ENCODE measurements around the gene PCTP.

The PCTP gene

GRCh38 chr17:55776271-55776670, 25.4 kb downstream of the PCTP start:
- TF ChIP-seq GATA2 (IDR thresholded peaks at IDR 0.05; ENCODE audit: low read depth, low read length) (no peak), GATA3 (IDR thresholded peaks at IDR 0.05; ENCODE audit: low read depth, low read length) (no peak)

- TF ChIP-seq GATA2 (IDR thresholded peaks at IDR 0.05; ENCODE audit: low read depth, low read length) (no peak), GATA3 (IDR thresholded peaks at IDR 0.05; ENCODE audit: low read depth, low read length) (no peak)
Observed at GRCh38 chr17:55777471-55777971, 26.7 kb downstream of the PCTP start.

- TF ChIP-seq GATA3 (IDR thresholded peaks at IDR 0.05; ENCODE audit: low read depth, low read length): no peak
- no peak for TF ChIP-seq GATA2 (IDR thresholded peaks at IDR 0.05; ENCODE audit: low read depth, low read length)
Observed at GRCh38 chr17:55778389-55779118, 27.7 kb downstream of the PCTP start.

- TF ChIP-seq GATA3 (IDR thresholded peaks at IDR 0.05; ENCODE audit: low read depth, low read length) (no peak), GATA2 (IDR thresholded peaks at IDR 0.05; ENCODE audit: low read depth, low read length) (no peak)
Observed at GRCh38 chr17:55783684-55784245, 32.9 kb downstream of the PCTP start.

- TF ChIP-seq GATA3 (IDR thresholded peaks at IDR 0.05; ENCODE audit: low read depth, low read length) (no peak), GATA2 (IDR thresholded peaks at IDR 0.05; ENCODE audit: low read depth, low read length) (no peak)
Observed at GRCh38 chr17:55784666-55785065, 33.8 kb downstream of the PCTP start.

- TF ChIP-seq GATA2 (IDR thresholded peaks at IDR 0.05; ENCODE audit: low read depth, low read length): no peak
- TF ChIP-seq GATA3 (IDR thresholded peaks at IDR 0.05; ENCODE audit: low read depth, low read length): no peak
Observed at GRCh38 chr17:55785181-55785580, 34.3 kb downstream of the PCTP start.

GRCh38 chr17:55793272-55793671, 42.4 kb downstream of the PCTP start:
- no peak for TF ChIP-seq GATA3 (IDR thresholded peaks at IDR 0.05; ENCODE audit: low read depth, low read length)
- TF ChIP-seq GATA2 (IDR thresholded peaks at IDR 0.05; ENCODE audit: low read depth, low read length): no peak

- TF ChIP-seq GATA3 (IDR thresholded peaks at IDR 0.05; ENCODE audit: low read depth, low read length): no peak
- no peak for TF ChIP-seq GATA2 (IDR thresholded peaks at IDR 0.05; ENCODE audit: low read depth, low read length)
Observed at GRCh38 chr17:55794725-55795482, 44.1 kb downstream of the PCTP start.

GRCh38 chr17:55806745-55807495, 56.1 kb downstream of the PCTP start:
- TF ChIP-seq GATA3 (IDR thresholded peaks at IDR 0.05; ENCODE audit: low read depth, low read length): no peak
- no peak for TF ChIP-seq GATA2 (IDR thresholded peaks at IDR 0.05; ENCODE audit: low read depth, low read length)

GRCh38 chr17:55811536-55811935, 60.7 kb downstream of the PCTP start:
- TF ChIP-seq GATA3 (IDR thresholded peaks at IDR 0.05; ENCODE audit: low read depth, low read length) (no peak), GATA2 (IDR thresholded peaks at IDR 0.05; ENCODE audit: low read depth, low read length) (no peak)

- TF ChIP-seq GATA3 (IDR thresholded peaks at IDR 0.05; ENCODE audit: low read depth, low read length) (no peak), GATA2 (IDR thresholded peaks at IDR 0.05; ENCODE audit: low read depth, low read length) (no peak)
Observed at GRCh38 chr17:55812323-55812722, 61.5 kb downstream of the PCTP start.

GRCh38 chr17:55813944-55814343, 63.1 kb downstream of the PCTP start:
- TF ChIP-seq GATA3 (IDR thresholded peaks at IDR 0.05; ENCODE audit: low read depth, low read length) (no peak), GATA2 (IDR thresholded peaks at IDR 0.05; ENCODE audit: low read depth, low read length) (no peak)

- TF ChIP-seq GATA2 (IDR thresholded peaks at IDR 0.05; ENCODE audit: low read depth, low read length): no peak
- TF ChIP-seq GATA3 (IDR thresholded peaks at IDR 0.05; ENCODE audit: low read depth, low read length): no peak
Observed at GRCh38 chr17:55814377-55814776, 63.5 kb downstream of the PCTP start.
